GM23338 (cell line): ENCODE data around the gene TFIP11. TPM values are rescaled to one million over a fixed set of nuclear protein-coding genes. Genes with fewer than 3 reads are reported as not detected.

Source experiments
- ATAC-seq: fragments of 200-7000 bp; cut with Tn5 transposase; 3 replicates; pipeline ENCODE4 v1.9.1; 2020
- DNase-seq: peaks from one replicate; pipeline ENCODE4 v3.0.0-alpha.2; 2015; ENCODE audit warnings: low spot score
- H2AFZ ChIP-seq: fragments of 200-600 bp; sonication (generic); 2 replicates; pipeline ENCODE4 v1.8.0; 2016; ENCODE audit warnings: antibody characterized with exemption, mild to moderate bottlenecking, moderate library complexity
- H3F3A ChIP-seq: fragments of 200-600 bp; sonication (generic); replicated peaks from 2 replicates; pipeline ENCODE4 v1.8.0; 2017; ENCODE audit warnings: antibody characterized with exemption, mixed run types, low read depth
- H3K27ac ChIP-seq: fragments of 200-600 bp; sonication (generic); 2 replicates; pipeline ENCODE4 v1.6.1; 2016; ENCODE audit warnings: low read depth
- H3K27me3 ChIP-seq: fragments of 200-600 bp; sonication (generic); 2 replicates; pipeline ENCODE4 v1.8.0; 2016; ENCODE audit warnings: mild to moderate bottlenecking, mixed run types, moderate library complexity; ENCODE audit not compliant: insufficient read depth
- H3K36me3 ChIP-seq: fragments of 200-600 bp; sonication (generic); 2 replicates; pipeline ENCODE4 v1.8.0; 2016; ENCODE audit warnings: mild to moderate bottlenecking; ENCODE audit not compliant: insufficient read depth
- H3K4me1 ChIP-seq: fragments of 200-600 bp; sonication (generic); 2 replicates; pipeline ENCODE4 v1.8.0; 2016; ENCODE audit warnings: mild to moderate bottlenecking, moderate library complexity; ENCODE audit not compliant: insufficient read depth
- H3K4me2 ChIP-seq: fragments of 200-600 bp; sonication (generic); 2 replicates; pipeline ENCODE4 v1.7.1; 2017; ENCODE audit warnings: mixed run types
- H3K4me3 ChIP-seq: fragments of 200-600 bp; sonication (generic); 2 replicates; pipeline ENCODE4 v1.6.1; 2016; ENCODE audit warnings: mixed run types
- H3K79me2 ChIP-seq: fragments of 200-600 bp; sonication (generic); replicated peaks from 2 replicates; pipeline ENCODE4 v1.8.0; 2017; ENCODE audit warnings: mild to moderate bottlenecking; ENCODE audit not compliant: insufficient read depth
- H3K9me2 ChIP-seq: fragments of 200-600 bp; sonication (generic); 2 replicates; pipeline ENCODE4 v1.8.0; 2017; ENCODE audit not compliant: insufficient read depth
- H4K20me1 ChIP-seq: fragments of 200-600 bp; sonication (generic); replicated peaks from 2 replicates; pipeline ENCODE4 v1.8.0; 2017; ENCODE audit warnings: mild to moderate bottlenecking; ENCODE audit not compliant: insufficient read depth
- H3K27ac Mint-ChIP-seq: 2 replicates; pipeline ENCODE4 v1.8.0; 2020; ENCODE audit warnings: inconsistent platforms, mild to moderate bottlenecking, moderate library complexity, mixed read lengths
- H3K27me3 Mint-ChIP-seq: 3 replicates; pipeline ENCODE4 v1.8.0; 2022; ENCODE audit warnings: low read depth, mild to moderate bottlenecking, moderate library complexity, mixed read lengths, inconsistent platforms; ENCODE audit not compliant: insufficient read depth, poor library complexity
- H3K36me3 Mint-ChIP-seq: 3 replicates; pipeline ENCODE4 v1.8.0; 2021; ENCODE audit warnings: low read depth, mild to moderate bottlenecking, inconsistent platforms, moderate library complexity, mixed read lengths
- H3K4me1 Mint-ChIP-seq: 3 replicates; pipeline ENCODE4 v1.8.0; 2020; ENCODE audit warnings: mild to moderate bottlenecking, inconsistent platforms, mixed read lengths
- H3K4me3 Mint-ChIP-seq: 3 replicates; pipeline ENCODE4 v1.8.0; 2021; ENCODE audit warnings: moderate library complexity, mild to moderate bottlenecking, inconsistent platforms, mixed read lengths
- H3K9me3 Mint-ChIP-seq: 3 replicates; pipeline ENCODE4 v1.8.0; 2020; ENCODE audit warnings: moderate library complexity, mild to moderate bottlenecking, inconsistent platforms, mixed read lengths
- ETS1 ChIP-seq: IDR thresholded peaks from 2 replicates; pipeline ENCODE4 v1.6.1; 2016; ENCODE audit warnings: antibody characterized with exemption
- EZH2 ChIP-seq: fragments of 200-600 bp; sonication (generic); IDR thresholded peaks from one replicate; pipeline ENCODE4 v1.8.0; 2017; ENCODE audit warnings: antibody characterized with exemption, mild to moderate bottlenecking, low read depth; ENCODE audit not compliant: unreplicated experiment
- EZH2phosphoT487 ChIP-seq: fragments of 200-600 bp; sonication (generic); IDR thresholded peaks from one replicate; pipeline ENCODE4 v1.8.1; 2018; ENCODE audit warnings: antibody characterized with exemption; ENCODE audit not compliant: unreplicated experiment
- NANOG ChIP-seq: IDR thresholded peaks from 2 replicates; pipeline ENCODE4 v1.6.1; 2016; ENCODE audit warnings: antibody characterized with exemption, borderline replicate concordance
- POLR2AphosphoS5 ChIP-seq: IDR thresholded peaks from 2 replicates; pipeline ENCODE4 v1.6.1; 2016; ENCODE audit warnings: antibody characterized with exemption, low read depth
- REST ChIP-seq: IDR thresholded peaks from one replicate; pipeline ENCODE4 v1.6.1; 2018; ENCODE audit warnings: antibody characterized with exemption; ENCODE audit not compliant: unreplicated experiment
- STAT1 ChIP-seq: IDR thresholded peaks from one replicate; pipeline ENCODE4 v1.6.1; 2016; ENCODE audit warnings: antibody characterized with exemption; ENCODE audit not compliant: unreplicated experiment
- ZNF114 ChIP-seq: fragments of 250-450 bp; sonication (Bioruptor Pico); IDR thresholded peaks from 2 replicates; pipeline ENCODE4 v1.5.0; 2020; ENCODE audit warnings: mild to moderate bottlenecking, moderate library complexity
- polyA plus RNA-seq: library from polyadenylated mRNA; unstranded; fragments of >200 nt; fragmentation: Nextera tagmentation; extraction: Ambion mirVana; gene quantifications from 2 replicates; pipeline ENCODE4 v1.2.1, GENCODE V29; 2016
- total RNA-seq: library from RNA; depleted of rRNA; stranded (reverse); fragments of >200 nt; shearing (Covaris generic); gene quantifications from 2 replicates; pipeline ENCODE4 v1.2.3, GENCODE V29; 2014
- TF ChIP-seq, protein P1 (sequence below), 2 experiments: fragments of 200-600 bp in 1 of 2; sonication (generic) in 1 of 2; conservative IDR thresholded peaks; 2 replicates each; pipeline versions ENCODE4 v1.5.1 to v1.6.1; 2016 to 2017; ENCODE audit warnings: antibody characterized with exemption in 2 of 2, low read depth in 2 of 2, mild to moderate bottlenecking in 2 of 2, moderate library complexity in 1 of 2

TFIP11 gene
- total and polyA plus RNA-seq, 2 experiments from 2014 or later = 17.1 to 26.2 TPM

- H4K20me1 ChIP-seq = no peaks in the 10 kb centered on the region; the same call in 1 of the 2 replicates
- no peaks in the 10 kb centered on the region for H3K9me2 ChIP-seq
- H3K36me3 Mint-ChIP-seq = peaks cover 58% of the 10 kb centered on the region
- no peak overlapping the region for H3K4me3 Mint-ChIP-seq
- peaks cover 23% of the 10 kb centered on the region for H3F3A ChIP-seq
- H2AFZ ChIP-seq = no peak overlapping the region
- H3K4me1 Mint-ChIP-seq = no peaks in the 10 kb centered on the region
- no peaks in the 10 kb centered on the region for H3K27me3 ChIP-seq
- no peaks in the 10 kb centered on the region for H3K9me3 Mint-ChIP-seq
- no peak for TF ChIP-seq ZNF114 (CRISPR knock-in tag)
- no peak for TF ChIP-seq ETS1
- H3K4me2 ChIP-seq = no peak overlapping the region
- H3K27me3 Mint-ChIP-seq = peaks cover 2% of the 10 kb centered on the region
- DNase-seq = no peak
- H3K36me3 ChIP-seq = peaks cover 47% of the 10 kb centered on the region
- H3K4me1 ChIP-seq = no peaks in the 10 kb centered on the region
- H3K79me2 ChIP-seq = no peaks in the 10 kb centered on the region
- no peak overlapping the region for H3K4me3 ChIP-seq
- no peak for ATAC-seq
- H3K27ac ChIP-seq = no peak overlapping the region
- H3K27ac Mint-ChIP-seq = no peak overlapping the region
Observed at GRCh38 chr22:26525946-26526564, 13.8 kb upstream of the TFIP11 start.

GRCh38 chr22:26524870-26525269 is 12.6 kb upstream of the TFIP11 start:
- Histone ChIP-seq H3K36me3 (peaks cover 37% of the 10 kb centered on the region), H3K4me2 (no peak overlapping the region), H3K9me2 (no peaks in the 10 kb centered on the region), H2AFZ (no peak overlapping the region), H3F3A (peaks cover 17% of the 10 kb centered on the region), H4K20me1 (no peaks in the 10 kb centered on the region), H3K27ac (no peak overlapping the region), H3K27me3 (no peaks in the 10 kb centered on the region), H3K4me1 (no peaks in the 10 kb centered on the region), H3K4me3 (no peak overlapping the region), H3K79me2 (no peaks in the 10 kb centered on the region)
- no peak for DNase-seq
- no peak overlapping the region for H3K4me3 Mint-ChIP-seq
- H3K27ac Mint-ChIP-seq = no peak overlapping the region
- H3K9me3 Mint-ChIP-seq = no peaks in the 10 kb centered on the region
- H3K4me1 Mint-ChIP-seq = no peaks in the 10 kb centered on the region
- no peak for ATAC-seq
- peaks cover 49% of the 10 kb centered on the region for H3K36me3 Mint-ChIP-seq
- peaks cover 2% of the 10 kb centered on the region for H3K27me3 Mint-ChIP-seq
- no peak for TF ChIP-seq ETS1
- TF ChIP-seq STAT1 = no peak
- TF ChIP-seq POLR2AphosphoS5 = no peak
- TF ChIP-seq, protein P1, sequence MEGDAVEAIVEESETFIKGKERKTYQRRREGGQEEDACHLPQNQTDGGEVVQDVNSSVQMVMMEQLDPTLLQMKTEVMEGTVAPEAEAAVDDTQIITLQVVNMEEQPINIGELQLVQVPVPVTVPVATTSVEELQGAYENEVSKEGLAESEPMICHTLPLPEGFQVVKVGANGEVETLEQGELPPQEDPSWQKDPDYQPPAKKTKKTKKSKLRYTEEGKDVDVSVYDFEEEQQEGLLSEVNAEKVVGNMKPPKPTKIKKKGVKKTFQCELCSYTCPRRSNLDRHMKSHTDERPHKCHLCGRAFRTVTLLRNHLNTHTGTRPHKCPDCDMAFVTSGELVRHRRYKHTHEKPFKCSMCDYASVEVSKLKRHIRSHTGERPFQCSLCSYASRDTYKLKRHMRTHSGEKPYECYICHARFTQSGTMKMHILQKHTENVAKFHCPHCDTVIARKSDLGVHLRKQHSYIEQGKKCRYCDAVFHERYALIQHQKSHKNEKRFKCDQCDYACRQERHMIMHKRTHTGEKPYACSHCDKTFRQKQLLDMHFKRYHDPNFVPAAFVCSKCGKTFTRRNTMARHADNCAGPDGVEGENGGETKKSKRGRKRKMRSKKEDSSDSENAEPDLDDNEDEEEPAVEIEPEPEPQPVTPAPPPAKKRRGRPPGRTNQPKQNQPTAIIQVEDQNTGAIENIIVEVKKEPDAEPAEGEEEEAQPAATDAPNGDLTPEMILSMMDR (conservative IDR thresholded peaks at IDR 0.05; ENCODE audit: low read depth in 2 of 2) = no peak
- TF ChIP-seq NANOG = no peak
- TF ChIP-seq EZH2 = no peak
- no peak for TF ChIP-seq REST
- TF ChIP-seq EZH2phosphoT487 = no peak
